ENCODE results near the gene ELN.
"Not testable (repeated sequence)": the region's sequence is repeated elsewhere in the genome, so short reads cannot be mapped to it uniquely, and the experiment has no call there.

The ELN gene

GRCh38 chr7:74000489-74001149 is 27.4 kb upstream of the ELN start:
- no peak for DNase-seq (ENCODE audit: low spot score)

- no peak for DNase-seq (ENCODE audit: low spot score)
Observed at GRCh38 chr7:74001150-74001494, 26.9 kb upstream of the ELN start.

GRCh38 chr7:74002474-74003017 is 25.4 kb upstream of the ELN start:
- no peak for DNase-seq (ENCODE audit: low spot score)

- no peak for DNase-seq (ENCODE audit: low spot score)
Observed at GRCh38 chr7:74003621-74004020, 24.4 kb upstream of the ELN start.

GRCh38 chr7:74006032-74006431 is 21.9 kb upstream of the ELN start:
- no peak for DNase-seq (ENCODE audit: low spot score)

- no peak for DNase-seq (ENCODE audit: low spot score)
Observed at GRCh38 chr7:74006451-74007241, 21.3 kb upstream of the ELN start.

GRCh38 chr7:74007242-74007567 is 20.8 kb upstream of the ELN start:
- no peak for DNase-seq (ENCODE audit: low spot score)

GRCh38 chr7:74008687-74009086 is 19.3 kb upstream of the ELN start:
- DNase-seq (ENCODE audit: low spot score), result no peak

- DNase-seq (ENCODE audit: low spot score), result no peak
Observed at GRCh38 chr7:74009719-74010118, 18.3 kb upstream of the ELN start.

GRCh38 chr7:74010407-74010806 is 17.6 kb upstream of the ELN start:
- DNase-seq (ENCODE audit: low spot score), result no peak

GRCh38 chr7:74011421-74011820 is 16.6 kb upstream of the ELN start:
- not testable (repeated sequence) for DNase-seq (ENCODE audit: low spot score)

- DNase-seq (ENCODE audit: low spot score), result no peak
Observed at GRCh38 chr7:74012842-74013249, 15.1 kb upstream of the ELN start.

GRCh38 chr7:74013539-74014272 is 14.3 kb upstream of the ELN start:
- no peak for DNase-seq (ENCODE audit: low spot score)

GRCh38 chr7:74014931-74015330 is 13.0 kb upstream of the ELN start:
- DNase-seq (ENCODE audit: low spot score), result no peak

- DNase-seq (ENCODE audit: low spot score), result no peak
Observed at GRCh38 chr7:74015670-74016069, 12.3 kb upstream of the ELN start.

GRCh38 chr7:74017125-74017524 is 10.8 kb upstream of the ELN start:
- DNase-seq (ENCODE audit: low spot score), result no peak

- DNase-seq (ENCODE audit: low spot score), result no peak
Observed at GRCh38 chr7:74018246-74018895, 9.6 kb upstream of the ELN start.

- no peak for DNase-seq (ENCODE audit: low spot score)
Observed at GRCh38 chr7:74019149-74019548, 8.8 kb upstream of the ELN start.

GRCh38 chr7:74020390-74020789 is 7.6 kb upstream of the ELN start:
- DNase-seq (ENCODE audit: low spot score), result no peak

- no peak for DNase-seq (ENCODE audit: low spot score)
Observed at GRCh38 chr7:74021546-74022320, 6.2 kb upstream of the ELN start.

- no peak for DNase-seq (ENCODE audit: low spot score)
Observed at GRCh38 chr7:74022507-74022906, 5.5 kb upstream of the ELN start.

- DNase-seq (ENCODE audit: low spot score), result no peak
Observed at GRCh38 chr7:74023092-74023536, 4.9 kb upstream of the ELN start.
